HG03159 (cell line): ENCODE data around the gene RERE.

Experiments
- ATAC-seq: cut with Tn5 transposase; IDR thresholded peaks from one replicate; pipeline ENCODE4 v1.9.1; 2021; ENCODE audit warnings: mild to moderate bottlenecking, moderate library complexity; ENCODE audit not compliant: unreplicated experiment

The RERE gene

DNA sequence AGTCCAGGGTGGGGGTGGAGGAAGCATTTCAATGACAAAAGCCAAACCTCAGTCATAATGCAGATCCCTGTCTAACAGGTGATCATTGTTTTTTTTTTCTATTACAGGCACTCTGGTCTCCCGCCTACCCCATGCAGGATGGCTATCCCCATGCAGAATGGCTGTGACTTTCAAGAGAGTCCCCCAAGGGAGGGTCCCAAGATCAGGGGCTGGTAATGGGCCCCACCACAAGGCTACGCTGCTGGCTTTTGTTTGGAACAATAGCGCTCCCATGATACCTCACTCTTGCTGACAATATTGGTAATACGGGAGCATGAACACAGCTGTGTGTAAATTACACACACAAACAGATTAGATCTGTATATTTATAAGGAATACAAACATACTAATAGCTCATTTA lies 380.1 kb downstream of the RERE start:
- ATAC-seq = no peak

DNA sequence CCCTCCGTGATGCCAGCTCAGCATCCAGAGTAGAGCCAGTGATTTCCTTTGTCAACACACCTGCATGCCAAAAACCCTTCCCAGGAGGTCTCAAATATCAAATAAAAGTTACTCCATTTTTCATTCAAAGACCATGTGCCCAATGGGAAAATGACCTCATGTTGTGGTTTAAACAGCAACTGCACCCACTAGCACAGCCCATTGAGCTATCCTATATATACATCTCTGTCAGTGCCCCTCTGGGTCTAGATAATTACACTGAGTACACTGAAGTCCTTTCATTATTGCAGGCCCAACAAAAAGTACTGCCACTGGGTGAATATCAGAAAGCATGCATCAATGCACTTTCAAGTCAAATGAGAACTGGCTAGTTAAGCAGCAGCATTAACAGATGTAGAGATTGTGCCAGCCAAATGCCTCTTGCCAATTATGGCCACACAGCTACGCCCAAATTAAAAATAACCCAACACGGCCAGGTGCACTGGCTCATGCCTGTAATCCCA lies 381.8 kb downstream of the RERE start:
- no peak for ATAC-seq

GRCh38 chr1:8434101-8434500 lies 383.3 kb downstream of the RERE start:
- ATAC-seq = no peak

DNA sequence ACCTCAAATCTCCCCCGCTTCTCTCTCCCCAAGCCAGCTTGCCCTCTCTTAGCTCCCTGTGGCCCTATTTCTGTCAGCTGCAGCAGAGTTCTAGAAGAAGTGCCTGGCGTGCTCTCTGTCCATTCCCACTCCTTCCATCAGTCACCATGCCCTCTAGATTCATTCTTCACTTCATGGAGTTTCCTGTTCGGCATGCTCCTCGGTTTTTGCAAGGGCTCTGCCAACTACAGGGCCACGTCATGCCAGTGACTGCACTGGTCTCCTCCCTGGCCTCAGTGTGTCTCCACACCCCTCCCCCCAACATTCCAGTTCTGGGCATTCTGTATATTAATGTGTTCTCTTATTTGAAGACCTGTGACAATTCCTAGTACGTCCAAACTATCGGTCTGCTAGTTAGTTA lies 385.7 kb downstream of the RERE start:
- ATAC-seq = no peak

DNA sequence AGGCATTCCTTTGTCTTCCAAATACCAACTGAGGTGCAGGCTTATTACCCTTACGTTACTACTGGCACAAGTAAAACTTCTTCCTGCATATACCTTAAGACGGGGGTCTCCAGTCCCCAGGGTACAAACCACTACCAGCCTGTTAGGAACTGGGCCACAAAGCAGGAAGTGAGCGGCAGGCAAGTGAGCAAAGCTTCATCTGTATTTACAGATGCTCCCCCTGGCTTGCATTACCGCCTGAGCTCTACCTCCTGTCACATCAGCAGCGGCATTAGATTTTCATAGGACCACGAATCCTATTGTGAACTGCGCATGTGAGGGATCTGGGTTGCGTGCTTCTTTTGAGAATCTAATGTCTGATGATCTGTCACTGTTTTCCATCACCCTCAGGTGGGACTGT lies 386.4 kb downstream of the RERE start:
- ATAC-seq = no peak

DNA sequence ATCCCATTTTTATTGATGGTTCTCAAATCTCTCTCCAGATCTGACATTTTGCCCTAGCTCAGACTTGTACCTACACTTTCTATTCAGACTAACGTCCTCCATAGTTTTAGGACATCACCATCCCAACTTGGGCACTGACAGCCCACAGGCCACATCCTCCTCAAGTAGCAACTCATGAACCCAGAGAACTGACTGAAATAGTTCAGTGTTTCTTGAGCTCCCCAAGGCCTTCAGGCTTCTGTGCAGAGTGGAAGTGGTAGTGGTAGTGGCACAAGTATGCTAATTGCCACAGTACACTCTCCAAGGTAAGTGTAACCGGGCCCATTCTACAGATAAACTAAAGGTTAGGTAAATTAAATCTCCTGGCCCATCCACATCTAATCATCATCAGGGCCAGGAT lies 387.0 kb downstream of the RERE start:
- ATAC-seq = no peak

GRCh38 chr1:8429549-8430110 lies 387.8 kb downstream of the RERE start:
- ATAC-seq = no peak

- no peak for ATAC-seq
These were observed 389.0 kb downstream of the RERE start for GRCh38 chr1:8428441-8428840.

DNA sequence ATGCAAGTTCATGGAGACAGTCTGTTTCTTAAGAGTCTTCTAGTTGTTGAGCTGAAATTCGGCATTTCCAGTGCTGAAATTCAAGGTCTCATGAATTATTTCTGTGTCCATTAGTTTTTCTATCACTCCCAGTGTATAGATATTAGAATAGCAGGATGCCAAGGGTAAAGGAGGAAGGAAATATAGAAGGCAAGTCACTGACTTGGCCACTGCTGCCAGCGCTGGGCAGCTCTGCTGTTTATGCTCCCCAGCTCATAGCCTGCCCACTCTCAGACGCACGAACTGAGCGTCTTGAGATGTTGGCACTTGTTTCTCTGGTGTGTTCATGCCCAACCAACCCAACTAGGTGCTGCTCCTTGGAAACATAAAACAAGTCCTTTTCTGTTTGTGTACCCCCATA lies 389.5 kb downstream of the RERE start:
- no peak for ATAC-seq

DNA sequence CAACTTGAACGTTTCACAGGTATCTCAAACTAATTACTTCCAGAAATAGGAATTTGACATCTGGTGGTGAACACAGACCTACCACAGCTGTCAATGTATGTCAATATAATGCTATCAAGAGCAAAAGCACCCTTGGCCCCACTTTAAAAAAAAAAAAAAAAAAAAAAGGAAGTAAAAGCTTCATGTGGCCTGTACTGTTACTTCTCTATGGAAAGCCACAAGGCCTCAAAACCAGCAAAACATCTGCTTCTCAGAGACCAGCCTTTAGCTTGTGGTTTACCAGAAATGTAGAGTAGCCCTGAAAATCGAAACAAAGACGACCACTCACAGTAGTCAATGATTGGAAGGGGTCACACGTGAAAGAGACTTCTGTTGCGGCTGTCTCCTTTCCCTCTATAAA lies 389.9 kb downstream of the RERE start:
- ATAC-seq = peak; percentile 56

- no peak for ATAC-seq
These were observed 390.4 kb downstream of the RERE start for GRCh38 chr1:8426996-8427395.

DNA sequence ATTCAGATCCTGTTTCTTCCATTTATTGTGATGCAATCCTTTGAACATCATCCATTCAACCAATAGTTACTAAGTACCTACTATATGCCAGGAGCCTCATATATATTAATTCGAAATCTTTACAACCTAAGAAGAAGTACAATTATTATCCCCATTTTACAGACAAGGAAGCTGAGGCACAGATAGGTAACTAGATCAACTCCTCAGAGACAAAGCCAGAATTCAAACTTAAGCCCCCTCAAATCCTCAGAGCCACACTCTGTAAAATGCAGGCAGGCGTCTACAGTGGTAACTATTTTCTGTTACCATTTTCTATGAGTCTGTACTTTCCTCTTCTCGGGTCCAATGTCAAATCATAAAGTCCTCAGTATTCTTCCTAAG lies 391.7 kb downstream of the RERE start:
- no peak for ATAC-seq

DNA sequence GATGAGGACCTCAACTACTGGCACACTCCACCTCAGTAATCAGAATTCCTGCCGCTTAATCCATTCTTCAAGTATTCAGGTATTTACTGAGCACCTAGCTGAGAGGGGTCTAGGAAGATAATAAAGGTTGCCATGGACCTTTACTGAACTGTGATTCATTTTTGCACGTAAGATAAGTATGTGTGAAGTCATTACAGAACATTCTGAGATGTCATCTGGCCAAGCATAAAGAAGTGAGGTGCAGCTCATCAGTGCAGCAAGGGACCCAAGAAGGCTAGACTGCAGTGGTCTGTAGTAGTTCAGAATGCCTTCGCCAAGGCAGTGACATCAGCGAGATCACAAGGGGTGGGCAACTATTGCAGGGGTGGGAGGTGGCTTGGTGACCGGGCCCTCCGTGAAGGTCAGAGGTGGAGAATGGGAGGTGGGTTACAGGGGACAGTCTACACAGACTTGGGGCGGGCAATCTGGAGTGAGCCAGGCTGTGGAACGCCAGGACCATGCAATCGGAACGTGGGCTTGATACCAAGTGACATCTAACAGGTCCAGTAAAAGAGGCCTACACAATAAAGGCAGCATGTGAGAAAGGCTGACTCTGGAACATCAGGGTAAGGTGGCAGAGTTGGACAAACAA lies 392.2 kb downstream of the RERE start:
- ATAC-seq = no peak

DNA sequence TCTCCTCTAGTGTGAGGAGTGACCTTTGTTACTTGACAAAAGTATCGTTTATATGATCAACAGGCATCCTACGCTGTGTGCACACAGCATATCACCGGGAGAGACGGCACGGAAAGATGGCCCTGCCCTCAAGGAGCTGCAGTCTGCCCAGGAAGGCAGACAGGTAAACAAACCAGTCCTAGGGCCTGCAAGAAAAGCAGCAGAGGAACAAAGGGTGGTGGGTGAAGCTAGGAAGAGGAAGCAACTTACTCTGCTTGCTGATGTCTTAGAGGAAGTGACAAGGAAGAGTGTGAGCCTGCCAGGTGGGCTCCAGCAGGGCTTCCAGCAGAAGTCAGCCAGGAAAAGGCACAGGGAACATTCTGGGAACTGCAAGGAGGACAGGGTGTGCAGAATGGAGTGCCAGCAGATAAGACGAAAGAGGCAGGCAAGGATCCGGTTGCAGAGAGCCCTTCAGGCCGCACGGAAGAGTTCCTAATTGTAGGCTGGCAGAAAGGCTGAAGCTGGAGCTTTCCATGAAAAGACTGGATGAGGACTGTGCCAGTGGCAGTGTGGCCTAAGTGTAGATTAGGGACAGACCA lies 392.8 kb downstream of the RERE start:
- ATAC-seq = peak; percentile 40

- no peak for ATAC-seq
These were observed 393.5 kb downstream of the RERE start for GRCh38 chr1:8423692-8424538.

DNA sequence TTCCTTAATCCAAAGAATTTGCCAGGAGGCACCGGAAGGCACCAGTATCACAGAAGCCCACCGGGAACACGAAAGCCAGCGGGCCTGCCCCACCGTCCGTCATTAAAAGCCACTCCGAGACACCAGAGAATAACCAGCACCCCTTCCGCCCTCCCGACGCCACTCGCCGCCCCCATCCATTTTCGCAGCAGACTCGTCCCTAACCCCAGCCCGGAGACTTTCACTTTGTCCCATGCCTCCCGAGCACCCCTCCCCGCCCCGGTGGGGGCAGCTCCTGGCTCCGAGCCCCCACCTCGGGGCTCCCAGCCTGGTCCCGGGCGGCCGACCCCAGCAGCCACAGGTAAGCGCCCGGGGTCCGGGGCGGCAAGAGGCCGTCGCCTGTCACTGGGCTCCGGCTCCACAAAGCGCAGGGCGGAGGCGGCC lies 394.2 kb downstream of the RERE start:
- no peak for ATAC-seq

- no peak for ATAC-seq
These were observed 394.8 kb downstream of the RERE start for GRCh38 chr1:8422510-8423268.

DNA sequence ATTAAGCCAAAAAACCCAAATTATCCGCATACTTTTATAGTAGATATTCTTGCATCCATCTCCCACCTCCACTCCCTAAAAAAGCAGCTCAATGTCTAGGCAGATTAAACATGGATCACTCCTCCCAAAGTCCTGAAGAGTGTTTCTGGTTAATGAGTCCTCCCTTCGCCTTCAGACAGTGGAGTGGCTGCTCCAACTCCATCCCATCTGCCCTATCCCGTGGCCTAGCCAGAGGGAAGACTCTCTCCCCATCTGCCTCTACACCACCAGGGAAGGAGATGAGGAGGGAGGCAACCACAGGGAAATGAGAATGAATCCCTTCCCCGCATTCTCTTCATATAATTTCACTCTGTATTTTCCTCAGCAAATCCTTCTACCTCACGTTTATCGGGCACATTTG lies 395.7 kb downstream of the RERE start:
- no peak for ATAC-seq

- no peak for ATAC-seq
These were observed 397.1 kb downstream of the RERE start for GRCh38 chr1:8420318-8420717.

GRCh38 chr1:8419861-8420260 lies 397.6 kb downstream of the RERE start:
- no peak for ATAC-seq

DNA sequence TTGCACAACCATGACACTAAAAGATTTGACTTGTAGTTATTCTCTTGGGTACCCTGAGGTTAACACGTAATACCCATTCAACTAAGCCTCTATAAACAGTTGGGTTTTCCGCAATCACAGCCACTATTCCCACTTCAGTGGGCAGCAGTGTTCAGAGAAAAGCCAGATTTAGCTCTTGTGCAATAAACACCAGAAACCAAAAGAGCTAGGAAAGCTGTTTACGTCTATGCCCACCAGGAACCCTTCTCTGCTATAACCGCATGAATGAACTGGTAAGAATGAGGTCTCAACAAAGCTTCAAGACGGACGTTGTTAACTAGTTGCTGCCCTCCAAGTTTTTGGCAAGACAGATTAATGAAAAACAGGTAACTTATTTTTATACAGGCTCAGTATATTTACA lies 398.3 kb downstream of the RERE start:
- ATAC-seq = no peak
